ENCODE data around the gene SDHAF3.
"Not testable (repeated sequence)": the region's sequence is repeated elsewhere in the genome, so short reads cannot be mapped to it uniquely, and the experiment has no call there.

DNA sequence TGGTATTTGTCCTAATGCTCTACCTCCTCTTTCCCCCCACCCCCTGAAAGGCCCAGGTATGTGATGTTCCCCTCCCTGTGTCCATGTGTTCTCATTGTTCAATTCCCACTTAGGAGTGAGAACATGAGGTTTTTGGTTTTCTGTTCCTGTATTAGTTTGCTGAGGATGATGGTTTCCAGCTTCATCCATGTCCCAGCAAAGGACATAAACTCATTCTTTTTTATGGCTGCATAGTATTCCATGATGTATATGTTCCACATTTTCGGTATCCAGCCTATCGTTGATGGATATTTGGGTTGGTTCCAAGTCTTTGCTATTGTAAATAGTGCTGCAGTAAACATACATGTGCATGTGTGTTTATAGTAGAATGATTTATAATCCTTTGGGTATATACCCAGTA, 5.6 kb downstream of the SDHAF3 start:
- TF ChIP-seq, protein P1, sequence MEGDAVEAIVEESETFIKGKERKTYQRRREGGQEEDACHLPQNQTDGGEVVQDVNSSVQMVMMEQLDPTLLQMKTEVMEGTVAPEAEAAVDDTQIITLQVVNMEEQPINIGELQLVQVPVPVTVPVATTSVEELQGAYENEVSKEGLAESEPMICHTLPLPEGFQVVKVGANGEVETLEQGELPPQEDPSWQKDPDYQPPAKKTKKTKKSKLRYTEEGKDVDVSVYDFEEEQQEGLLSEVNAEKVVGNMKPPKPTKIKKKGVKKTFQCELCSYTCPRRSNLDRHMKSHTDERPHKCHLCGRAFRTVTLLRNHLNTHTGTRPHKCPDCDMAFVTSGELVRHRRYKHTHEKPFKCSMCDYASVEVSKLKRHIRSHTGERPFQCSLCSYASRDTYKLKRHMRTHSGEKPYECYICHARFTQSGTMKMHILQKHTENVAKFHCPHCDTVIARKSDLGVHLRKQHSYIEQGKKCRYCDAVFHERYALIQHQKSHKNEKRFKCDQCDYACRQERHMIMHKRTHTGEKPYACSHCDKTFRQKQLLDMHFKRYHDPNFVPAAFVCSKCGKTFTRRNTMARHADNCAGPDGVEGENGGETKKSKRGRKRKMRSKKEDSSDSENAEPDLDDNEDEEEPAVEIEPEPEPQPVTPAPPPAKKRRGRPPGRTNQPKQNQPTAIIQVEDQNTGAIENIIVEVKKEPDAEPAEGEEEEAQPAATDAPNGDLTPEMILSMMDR (IDR thresholded peaks at IDR 0.05): not testable (repeated sequence)
- not testable (repeated sequence) for TF ChIP-seq POLR2A (IDR thresholded peaks at IDR 0.05)

All from thyroid gland (tissue), 4 donors.